Mesenchymal stem cell (in vitro differentiated cells and primary cell): Measurements from ENCODE around the gene RPH3AL.

Experiments
- DNase-seq: peaks from one replicate; pipeline ENCODE4 v3.0.0-alpha.2; 2013
- H2AFZ ChIP-seq: one replicate; pipeline ENCODE4 v1.6.1; 2013; ENCODE audit warnings: low read depth, mild to moderate bottlenecking, control low read depth, inconsistent platforms, low read length, moderate library complexity
- H2AK5ac ChIP-seq: 2 replicates; pipeline ENCODE4 v1.6.1; 2013; ENCODE audit warnings: low read length, moderate library complexity, mild to moderate bottlenecking, inconsistent platforms; ENCODE audit not compliant: severe bottlenecking
- H2BK120ac ChIP-seq: one replicate; pipeline ENCODE4 v1.6.1; 2013; ENCODE audit warnings: low read depth, mild to moderate bottlenecking, inconsistent platforms, low read length, moderate library complexity
- H2BK12ac ChIP-seq, 2 experiments: one replicate each; pipeline ENCODE4 v1.6.1; 2013; ENCODE audit warnings: inconsistent platforms in 2 of 2, low read length in 2 of 2, mild to moderate bottlenecking in 2 of 2, moderate library complexity in 2 of 2, control low read depth in 1 of 2
- H2BK15ac ChIP-seq: one replicate; pipeline ENCODE4 v1.6.1; 2013; ENCODE audit warnings: mild to moderate bottlenecking, low read depth, inconsistent platforms; ENCODE audit not compliant: poor library complexity, severe bottlenecking
- H2BK5ac ChIP-seq: 2 replicates; pipeline ENCODE4 v1.6.1; 2013; ENCODE audit warnings: low read depth, mild to moderate bottlenecking, low read length, control low read depth, inconsistent platforms; ENCODE audit not compliant: poor library complexity, severe bottlenecking
- H3K14ac ChIP-seq, 2 experiments: one replicate each; pipeline ENCODE4 v1.6.1; 2013; ENCODE audit warnings: inconsistent platforms in 2 of 2, low read length in 2 of 2, control low read depth in 1 of 2, mild to moderate bottlenecking in 1 of 2, moderate library complexity in 1 of 2
- H3K18ac ChIP-seq, 2 experiments: one replicate each; pipeline ENCODE4 v1.6.1; 2013; ENCODE audit warnings: inconsistent platforms in 2 of 2, low read length in 2 of 2, control low read depth in 1 of 2, low read depth in 1 of 2, mild to moderate bottlenecking in 1 of 2
- H3K23ac ChIP-seq, 2 experiments: one replicate each; pipeline ENCODE4 v1.6.1; 2013; ENCODE audit warnings: inconsistent platforms in 2 of 2, low read length in 2 of 2, mild to moderate bottlenecking in 2 of 2, moderate library complexity in 2 of 2, control low read depth in 1 of 2
- H3K27ac ChIP-seq: 2 replicates; pipeline ENCODE4 v1.5.1; 2013; ENCODE audit warnings: mild to moderate bottlenecking, moderate library complexity, low read length, control low read depth, inconsistent platforms; ENCODE audit not compliant: poor library complexity, severe bottlenecking
- H3K27me3 ChIP-seq, 2 experiments: 2 replicates each; pipeline versions ENCODE4 v1.6.1 to v1.7.0; 2013; ENCODE audit warnings: low read length in 2 of 2, mild to moderate bottlenecking in 2 of 2, moderate library complexity in 2 of 2, control low read depth in 1 of 2, inconsistent platforms in 1 of 2; ENCODE audit not compliant: control insufficient read depth in 1 of 2, insufficient read depth in 1 of 2
- H3K36me3 ChIP-seq, 2 experiments: 2 replicates each; pipeline versions ENCODE4 v1.6.1 to v1.7.0; 2013; ENCODE audit warnings: low read length in 2 of 2, control low read depth in 1 of 2, inconsistent platforms in 1 of 2, low read depth in 1 of 2, mild to moderate bottlenecking in 1 of 2; ENCODE audit not compliant: insufficient read depth in 2 of 2, control insufficient read depth in 1 of 2
- H3K4ac ChIP-seq, 2 experiments: one replicate each; pipeline ENCODE4 v1.6.1; 2013; ENCODE audit warnings: inconsistent platforms in 2 of 2, low read length in 2 of 2, mild to moderate bottlenecking in 2 of 2, moderate library complexity in 2 of 2, control low read depth in 1 of 2, low read depth in 1 of 2
- H3K4me1 ChIP-seq: 2 replicates; pipeline ENCODE4 v1.6.1; 2013; ENCODE audit warnings: low read depth, low read length, control low read depth; ENCODE audit not compliant: control insufficient read depth, insufficient read depth
- H3K4me2 ChIP-seq: 2 replicates; pipeline ENCODE4 v1.6.1; 2013; ENCODE audit warnings: low read length, mild to moderate bottlenecking, inconsistent platforms; ENCODE audit not compliant: poor library complexity, severe bottlenecking
- H3K4me3 ChIP-seq, 2 experiments: 2 replicates each; pipeline versions ENCODE4 v1.5.1 to v1.7.0; 2013; ENCODE audit warnings: low read length in 2 of 2, mild to moderate bottlenecking in 2 of 2, control low read depth in 1 of 2, low read depth in 1 of 2; ENCODE audit not compliant: insufficient read depth in 1 of 2
- H3K79me1 ChIP-seq: replicated peaks from 2 replicates; pipeline ENCODE4 v1.6.1; 2013; ENCODE audit warnings: mild to moderate bottlenecking, control low read depth, low read length, inconsistent platforms; ENCODE audit not compliant: poor library complexity, severe bottlenecking
- H3K9ac ChIP-seq: 2 replicates; pipeline ENCODE4 v1.7.0; 2013; ENCODE audit warnings: mild to moderate bottlenecking, low read length, moderate library complexity
- H3K9me3 ChIP-seq: 2 replicates; pipeline ENCODE4 v1.7.0; 2013; ENCODE audit warnings: mild to moderate bottlenecking, low read length; ENCODE audit not compliant: control insufficient read depth
- H4K8ac ChIP-seq: one replicate; pipeline ENCODE4 v1.6.1; 2013; ENCODE audit warnings: inconsistent platforms, mild to moderate bottlenecking, low read length, moderate library complexity
- H4K91ac ChIP-seq: one replicate; pipeline ENCODE4 v1.6.1; 2013; ENCODE audit warnings: mild to moderate bottlenecking, low read length, inconsistent platforms
- WGBS: methylation state at CpG from one replicate; pipeline ENCODE4 v1.1.7; 2013; ENCODE audit warnings: mixed read lengths; 5-methylcytosine and 5-hydroxymethylcytosine counted together

Gene RPH3AL

GRCh38 chr17:238071-238963 is 114.3 kb downstream of the RPH3AL start:
- no peak for DNase-seq
- Histone ChIP-seq H3K9ac (no peak overlapping the region), H3K27me3 (no peaks in the 10 kb centered on the region), H2BK15ac (no peak overlapping the region), H2AK5ac (no peak overlapping the region), H3K4me2 (no peak overlapping the region), H2BK120ac (no peak overlapping the region), H3K4me3 (no peak overlapping the region), H3K14ac (no peak overlapping the region), H3K79me1 (no peaks in the 10 kb centered on the region), H3K27ac (no peak overlapping the region), H4K8ac (no peak overlapping the region), H3K4me1 (peaks cover 7% of the 10 kb centered on the region), H2BK12ac (no peak overlapping the region), H2AFZ (no peak overlapping the region), H2BK5ac (no peak overlapping the region), H3K36me3 (no peaks in the 10 kb centered on the region), H3K23ac (no peak overlapping the region), H4K91ac (no peak overlapping the region), H3K4ac (no peak overlapping the region), H3K9me3 (no peaks in the 10 kb centered on the region), H3K18ac (no peak overlapping the region)
- 88% methylated on average over 21 of the region's 23 CpGs for WGBS

GRCh38 chr17:237406-237955 is 115.1 kb downstream of the RPH3AL start:
- Histone ChIP-seq H2BK120ac (no peak overlapping the region), H3K4me2 (no peak overlapping the region), H3K79me1 (no peaks in the 10 kb centered on the region), H3K9me3 (no peaks in the 10 kb centered on the region), H3K27me3 (no peaks in the 10 kb centered on the region), H2AFZ (no peak overlapping the region), H3K9ac (no peak overlapping the region), H4K91ac (no peak overlapping the region), H3K4me1 (peaks cover 10% of the 10 kb centered on the region), H3K27ac (no peak overlapping the region), H3K18ac (no peak overlapping the region), H4K8ac (no peak overlapping the region), H3K4me3 (no peak overlapping the region), H3K23ac (no peak overlapping the region), H2BK5ac (no peak overlapping the region), H3K36me3 (no peaks in the 10 kb centered on the region), H2AK5ac (no peak overlapping the region), H2BK12ac (no peak overlapping the region), H2BK15ac (no peak overlapping the region), H3K14ac (no peak overlapping the region), H3K4ac (no peak overlapping the region)
- no peak for DNase-seq
- 76% methylated on average over 8 of the region's 8 CpGs for WGBS

GRCh38 chr17:236641-237405 is 115.8 kb downstream of the RPH3AL start:
- no peak overlapping the region for H2BK120ac ChIP-seq
- no peaks in the 10 kb centered on the region for H3K27me3 ChIP-seq

More at GRCh38 chr17:236641-237405, 115.8 kb downstream of the RPH3AL start:
- Histone ChIP-seq H2BK15ac (no peak overlapping the region), H3K79me1 (no peaks in the 10 kb centered on the region), H3K4me1 (peaks cover 11% of the 10 kb centered on the region), H2AK5ac (no peak overlapping the region), H3K9ac (no peak overlapping the region), H2AFZ (no peak overlapping the region), H2BK12ac (no peak overlapping the region), H3K4ac (no peak overlapping the region), H3K4me2 (no peak overlapping the region), H4K8ac (no peak overlapping the region), H3K9me3 (no peaks in the 10 kb centered on the region), H3K14ac (no peak overlapping the region), H4K91ac (no peak overlapping the region), H3K23ac (no peak overlapping the region), H3K4me3 (no peak overlapping the region), H3K27ac (no peak overlapping the region), H3K18ac (no peak overlapping the region), H3K36me3 (no peaks in the 10 kb centered on the region), H2BK5ac (no peak overlapping the region)
- no peak for DNase-seq
- WGBS, result 82% methylated on average over 34 of the region's 34 CpGs
